Measurements from ENCODE around the gene PCSK5.

PCSK5 gene

GRCh38 chr9:76004526-76004925 lies 114.1 kb downstream of the PCSK5 start:
- DNase-seq (ENCODE audit: low read depth in 2 of 2), result no peak

- DNase-seq (ENCODE audit: low read depth in 2 of 2), result no peak
Measured at GRCh38 chr9:76007935-76008334, 117.5 kb downstream of the PCSK5 start.

DNA sequence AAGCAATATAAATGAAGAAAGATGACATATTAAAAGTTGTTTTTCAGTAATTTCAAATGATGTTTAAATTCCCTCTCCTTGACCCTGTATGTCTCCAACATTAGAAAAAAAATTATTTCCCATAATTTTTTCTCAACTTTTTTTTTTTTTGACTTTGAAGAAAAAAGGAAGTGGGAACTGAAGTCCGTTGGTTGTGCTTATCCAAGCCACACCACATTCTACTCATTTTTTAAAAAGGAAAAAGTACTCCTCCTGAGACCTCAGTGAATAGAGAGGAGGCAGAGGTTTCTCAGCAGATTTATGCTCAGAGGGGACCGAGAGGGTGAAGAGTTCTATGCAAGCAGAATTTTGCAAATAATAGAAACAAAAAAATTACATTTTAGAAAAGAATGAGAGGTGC lies 123.3 kb downstream of the PCSK5 start:
- DNase-seq (ENCODE audit: low read depth in 2 of 2), result no peak

GRCh38 chr9:76018235-76018634 lies 127.8 kb downstream of the PCSK5 start:
- no peak for DNase-seq (ENCODE audit: low read depth in 2 of 2)

DNA sequence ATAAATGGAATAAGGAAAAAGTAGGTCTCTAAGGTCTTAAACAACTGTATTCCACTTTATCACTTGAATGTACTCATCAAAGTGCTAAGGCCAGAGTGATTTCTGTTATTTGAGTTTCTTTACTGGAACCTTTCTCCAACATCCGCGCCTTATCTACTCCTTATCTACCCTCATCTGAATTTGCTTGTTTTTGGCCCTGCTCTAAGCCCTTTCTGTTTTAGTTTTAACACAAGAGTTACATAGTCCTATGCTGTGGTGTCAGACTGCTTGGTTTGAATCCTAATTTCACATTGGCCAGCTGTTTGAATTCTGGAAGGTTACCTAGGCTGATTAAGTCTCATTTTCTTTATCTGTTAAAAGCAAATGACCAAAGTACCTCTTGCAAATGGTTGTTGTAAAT lies 128.3 kb downstream of the PCSK5 start:
- DNase-seq (ENCODE audit: low read depth in 2 of 2), result no peak

GRCh38 chr9:76020652-76021051 lies 130.2 kb downstream of the PCSK5 start:
- DNase-seq (ENCODE audit: low read depth in 2 of 2), result no peak

- DNase-seq (ENCODE audit: low read depth in 2 of 2), result no peak
Measured at GRCh38 chr9:76022317-76022716, 131.8 kb downstream of the PCSK5 start.

DNA sequence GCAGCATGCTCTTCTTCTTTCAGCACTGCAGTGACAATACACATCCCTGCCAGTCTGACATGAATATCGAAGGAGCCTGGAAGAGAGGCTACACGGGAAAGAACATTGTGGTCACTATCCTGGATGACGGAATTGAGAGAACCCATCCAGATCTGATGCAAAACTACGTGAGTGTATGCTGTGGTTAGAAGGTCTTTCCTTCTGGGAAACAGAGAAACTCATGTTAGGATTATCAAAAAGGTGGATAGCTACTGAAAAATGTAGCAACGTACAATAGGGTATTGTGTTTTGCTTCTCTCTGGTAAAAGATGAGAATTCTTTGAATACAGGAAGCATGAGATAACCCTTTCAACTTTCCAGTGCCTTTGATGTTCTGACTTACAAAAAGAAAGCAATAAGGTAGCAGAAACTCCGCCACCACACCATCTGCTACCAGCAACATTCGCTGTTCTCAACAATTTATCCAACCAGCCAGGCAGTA lies 133.3 kb downstream of the PCSK5 start:
- peak in 1 of 2 donors; percentile 10 for DNase-seq (ENCODE audit: low read depth in 2 of 2)

DNA sequence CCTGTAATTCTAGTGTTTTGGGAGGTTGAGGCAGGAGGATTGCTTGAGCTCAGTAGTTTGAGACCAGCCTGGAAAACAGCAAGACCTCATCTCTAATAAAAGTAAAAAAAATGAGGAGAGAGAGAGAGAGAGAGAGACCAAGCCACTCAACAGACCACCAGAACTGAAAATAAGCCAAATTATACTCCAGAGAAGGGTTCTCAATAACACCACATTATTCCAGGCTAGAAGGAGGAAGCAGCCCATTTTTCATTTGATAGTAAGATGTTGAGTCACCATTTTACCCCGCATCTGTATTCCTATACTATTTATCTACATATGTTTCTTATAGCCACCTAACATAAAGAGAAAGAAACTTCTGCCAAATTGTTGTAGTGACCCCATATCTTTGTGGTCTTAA lies 134.8 kb downstream of the PCSK5 start:
- no peak for DNase-seq (ENCODE audit: low read depth in 2 of 2)

DNA sequence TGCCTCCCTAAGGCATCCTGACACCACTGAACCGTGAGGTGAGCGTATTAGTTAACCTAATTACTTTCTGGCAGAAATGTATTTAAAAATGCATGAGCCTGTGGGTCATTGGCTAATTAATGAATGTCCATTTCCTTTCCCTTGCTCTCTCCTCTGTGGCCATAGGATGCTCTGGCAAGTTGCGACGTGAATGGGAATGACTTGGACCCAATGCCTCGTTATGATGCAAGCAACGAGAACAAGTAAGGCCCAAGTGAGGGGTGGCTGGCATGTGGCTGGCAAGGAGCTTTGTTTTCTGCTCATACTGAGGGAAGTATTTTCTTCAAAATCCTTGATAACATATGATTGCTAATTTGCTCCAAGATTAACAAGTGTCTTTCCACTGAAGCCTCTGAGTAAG lies 136.3 kb downstream of the PCSK5 start:
- no peak for DNase-seq (ENCODE audit: low read depth in 2 of 2)

DNA sequence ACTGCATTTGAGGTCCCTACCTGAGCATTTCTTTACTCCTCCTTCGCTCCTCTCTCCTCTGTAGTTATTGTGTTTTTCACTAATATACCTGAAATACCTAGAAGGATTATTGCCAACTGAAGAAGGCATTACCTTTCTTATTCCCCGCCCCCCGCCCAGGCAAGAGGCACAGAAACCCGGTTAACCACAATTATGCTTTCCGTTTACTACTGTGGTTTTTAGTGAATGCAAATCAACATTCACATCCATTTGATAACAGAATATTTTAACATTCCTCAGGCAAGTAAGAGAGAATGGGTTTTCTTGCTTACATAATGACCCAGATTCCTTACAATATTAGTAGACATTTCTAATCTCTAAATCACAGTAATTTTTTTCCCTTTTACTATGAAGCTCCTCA lies 136.9 kb downstream of the PCSK5 start:
- DNase-seq (ENCODE audit: low read depth in 2 of 2), result no peak

DNA sequence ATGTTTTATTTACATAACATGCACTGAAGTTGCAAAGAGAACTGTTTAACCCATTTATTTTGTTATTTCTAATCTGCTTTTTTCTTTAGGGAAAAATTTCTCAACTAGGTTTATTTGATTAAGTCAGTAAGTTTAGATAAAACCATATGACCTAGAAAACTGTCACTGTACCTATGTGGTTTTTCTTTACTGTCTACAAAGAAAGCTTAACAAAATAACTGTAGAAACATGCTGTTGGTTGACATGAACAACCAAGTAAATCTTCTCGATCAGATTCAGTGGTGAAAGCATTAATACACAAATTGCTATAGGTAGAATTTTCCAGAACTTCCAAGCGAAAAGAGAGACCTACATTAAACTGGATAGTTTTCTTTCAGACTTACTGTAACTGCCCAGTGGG lies 137.4 kb downstream of the PCSK5 start:
- DNase-seq (ENCODE audit: low read depth in 2 of 2), result no peak

- DNase-seq (ENCODE audit: low read depth in 2 of 2), result no peak
Measured at GRCh38 chr9:76032038-76032796, 141.7 kb downstream of the PCSK5 start.

- DNase-seq (ENCODE audit: low read depth in 2 of 2), result no peak
Measured at GRCh38 chr9:76032797-76033373, 142.4 kb downstream of the PCSK5 start.

DNA sequence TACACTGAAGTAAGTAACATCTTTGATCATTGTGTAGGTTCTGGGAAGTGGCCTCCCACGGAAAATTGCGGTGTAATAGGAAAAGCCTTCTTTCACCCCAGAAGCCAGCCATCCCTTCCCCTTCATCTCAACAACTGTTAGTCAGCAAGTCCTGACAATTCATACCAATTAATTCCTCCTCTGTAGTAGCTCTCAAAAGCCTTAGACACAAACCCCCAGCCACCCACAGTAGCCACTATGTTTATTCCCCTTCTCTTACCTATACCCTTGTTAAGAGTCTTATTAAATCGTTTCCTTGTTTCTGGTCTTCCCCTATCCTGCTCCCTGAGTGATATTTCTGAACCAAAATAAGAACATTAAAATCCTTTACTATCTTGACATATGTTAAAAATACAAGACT lies 143.6 kb downstream of the PCSK5 start:
- DNase-seq (ENCODE audit: low read depth in 2 of 2), result no peak

- no peak for DNase-seq (ENCODE audit: low read depth in 2 of 2)
Measured at GRCh38 chr9:76036762-76037161, 146.3 kb downstream of the PCSK5 start.

DNA sequence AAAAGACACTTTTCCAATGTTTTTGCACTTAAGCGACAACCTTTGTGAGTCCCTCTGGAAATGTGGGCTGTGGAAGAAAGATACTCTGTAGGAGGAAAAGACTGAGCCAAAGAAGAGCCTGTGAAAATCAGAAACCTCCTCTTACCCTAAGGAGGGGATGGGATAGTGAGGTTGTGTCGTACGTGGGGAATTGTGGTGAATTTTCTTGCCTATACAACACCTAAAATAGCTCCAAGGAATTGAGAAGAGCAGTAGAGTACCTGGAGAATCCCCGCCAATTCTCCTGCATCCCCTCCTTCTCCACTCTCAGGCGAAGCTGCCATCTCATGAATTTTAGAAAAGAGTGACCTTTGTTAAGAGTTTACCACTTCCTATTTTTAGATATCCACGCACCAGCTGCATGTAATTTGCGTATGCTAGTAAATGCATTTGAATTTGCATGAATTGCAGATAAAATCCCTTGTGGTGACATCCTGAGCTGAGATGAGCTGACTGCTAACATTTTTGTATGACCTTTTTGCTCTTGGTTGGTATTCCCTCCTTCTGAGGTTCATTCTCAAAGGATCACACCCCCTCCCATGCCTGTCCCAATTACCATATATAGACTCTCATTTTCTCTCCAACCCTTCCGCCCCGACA lies 147.2 kb downstream of the PCSK5 start:
- DNase-seq (ENCODE audit: low read depth in 2 of 2), result no peak

DNA sequence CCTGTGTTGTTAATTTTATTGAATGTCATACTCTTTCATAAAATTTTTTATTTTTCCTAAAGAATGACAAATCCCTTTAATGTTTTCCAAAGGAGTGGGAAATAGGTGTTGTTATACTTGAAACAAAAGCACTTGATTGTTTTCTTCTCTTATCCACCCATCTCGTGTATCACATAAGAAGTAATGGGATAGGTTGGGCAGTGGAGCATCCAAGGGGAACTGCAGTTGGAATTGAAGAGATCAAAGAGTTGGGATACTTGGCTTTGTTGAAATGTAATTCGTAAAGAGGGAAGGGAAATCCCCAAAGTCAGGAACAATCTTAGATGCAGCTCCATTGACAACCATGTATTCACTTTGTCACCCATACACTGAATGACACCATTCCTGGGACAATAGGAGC lies 148.0 kb downstream of the PCSK5 start:
- DNase-seq (ENCODE audit: low read depth in 2 of 2), result no peak

GRCh38 chr9:76044266-76044819 lies 153.9 kb downstream of the PCSK5 start:
- no peak for DNase-seq (ENCODE audit: low read depth in 2 of 2)

- no peak for DNase-seq (ENCODE audit: low read depth in 2 of 2)
Measured at GRCh38 chr9:76045221-76045620, 154.7 kb downstream of the PCSK5 start.

DNA sequence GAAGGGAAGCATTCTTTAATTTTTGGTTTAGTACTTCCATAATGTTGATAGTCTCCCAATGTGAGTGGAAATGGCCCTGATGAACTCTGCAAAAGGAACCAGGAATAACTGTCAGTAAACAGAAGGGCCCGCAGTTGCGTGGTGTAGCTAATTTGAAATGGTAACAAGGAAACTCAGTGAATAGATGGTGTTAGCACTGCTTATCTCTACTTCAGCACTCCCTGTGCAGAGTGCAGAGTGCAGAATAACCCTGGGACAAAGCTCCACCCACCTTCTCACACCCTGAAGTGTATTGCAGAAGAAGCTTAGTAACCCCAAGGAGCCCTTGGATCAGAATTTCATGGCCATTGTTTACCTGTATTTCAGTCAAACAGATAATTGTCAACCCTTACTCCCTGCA lies 158.9 kb downstream of the PCSK5 start:
- DNase-seq (ENCODE audit: low read depth in 2 of 2), result no peak

- no peak for DNase-seq (ENCODE audit: low read depth in 2 of 2)
Measured at GRCh38 chr9:76067696-76068095, 177.2 kb downstream of the PCSK5 start.

DNA sequence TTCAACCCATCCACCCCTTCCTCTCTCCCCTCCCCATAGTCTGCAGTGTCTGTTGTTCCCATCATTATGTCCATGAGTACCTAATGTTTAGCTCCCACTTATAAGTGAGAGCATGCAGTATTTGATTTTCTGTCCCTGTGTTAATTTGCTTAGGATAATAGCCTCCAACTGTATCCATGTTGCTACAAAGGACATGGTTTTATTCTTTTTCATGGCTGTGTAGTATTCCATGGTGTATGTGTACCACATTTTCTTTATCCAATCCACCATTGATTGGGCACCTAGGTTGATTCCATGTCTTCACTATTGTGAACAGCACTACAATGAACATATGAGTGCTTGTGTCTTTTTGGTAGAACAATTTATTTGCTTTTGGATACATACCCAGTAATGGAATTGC lies 187.1 kb downstream of the PCSK5 start:
- no peak for DNase-seq (ENCODE audit: low read depth in 2 of 2)
